Spleen (tissue), 11 donors: ENCODE measurements around the gene NECTIN1. TPM values are rescaled to one million over a fixed set of nuclear protein-coding genes. Genes with fewer than 3 reads are reported as not detected.

ENCODE experiments used
- DNase-seq: peaks from one replicate; pipeline ENCODE4 v3.0.0-alpha.2; 2020
- H3K27ac ChIP-seq, 8 donors: fragments of 200-600 bp; sonication (generic) in 7 of 8; 1 replicate in 4 of 8; 2 replicates in 4 of 8; pipeline versions ENCODE4 v1.5.0 to v1.8.0; 2016 to 2021; ENCODE audit warnings: inconsistent platforms in 4 of 8, mild to moderate bottlenecking in 4 of 8, moderate library complexity in 1 of 8
- H3K27me3 ChIP-seq, 7 donors: fragments of 200-600 bp; sonication (generic) in 6 of 7; replicated peaks in 1 of 7; 1 replicate in 4 of 7; 2 replicates in 3 of 7; pipeline versions ENCODE4 v1.5.0 to v1.8.0; 2016 to 2021; ENCODE audit warnings: inconsistent platforms in 3 of 7, mild to moderate bottlenecking in 1 of 7
- H3K36me3 ChIP-seq, 6 donors: fragments of 200-600 bp; sonication (generic) in 5 of 6; 1 replicate in 4 of 6; 2 replicates in 2 of 6; pipeline versions ENCODE4 v1.5.0 to v1.8.0; 2016 to 2021; ENCODE audit warnings: inconsistent platforms in 2 of 6
- H3K4me1 ChIP-seq, 6 donors: fragments of 200-600 bp; sonication (generic) in 5 of 6; 1 replicate in 3 of 6; 2 replicates in 3 of 6; pipeline versions ENCODE4 v1.5.0 to v1.8.0; 2016 to 2021; ENCODE audit warnings: inconsistent platforms in 3 of 6
- H3K4me3 ChIP-seq, 8 donors: fragments of 200-600 bp; sonication (generic) in 7 of 8; 1 replicate in 4 of 8; 2 replicates in 4 of 8; pipeline versions ENCODE4 v1.5.0 to v1.8.0; 2016 to 2021; ENCODE audit warnings: inconsistent platforms in 4 of 8, mild to moderate bottlenecking in 4 of 8, moderate library complexity in 2 of 8
- H3K9me3 ChIP-seq, 8 donors: fragments of 200-600 bp; sonication (generic) in 7 of 8; 1 replicate in 4 of 8; 2 replicates in 4 of 8; pipeline versions ENCODE4 v1.5.0 to v1.8.0; 2016 to 2021; ENCODE audit warnings: inconsistent platforms in 4 of 8
- CTCF ChIP-seq, 11 experiments: fragments of 200-600 bp in 7 of 11; fragments of 450-650 bp in 4 of 11; sonication (generic) in 4 of 11; IDR thresholded peaks in 8 of 11; conservative IDR thresholded peaks in 3 of 11; 1 replicate in 7 of 11; 2 replicates in 4 of 11; pipeline versions ENCODE4 v1.4.0 to v1.8.0; 2016 to 2021; ENCODE audit warnings: antibody characterized with exemption in 11 of 11, inconsistent platforms in 4 of 11, mild to moderate bottlenecking in 1 of 11
- POLR2A ChIP-seq, 3 donors: fragments of 450-650 bp; IDR thresholded peaks; one replicate each; pipeline ENCODE4 v1.5.1; 2017; ENCODE audit warnings: antibody characterized with exemption in 3 of 3, mild to moderate bottlenecking in 1 of 3
- POLR2AphosphoS5 ChIP-seq, 3 donors: sonication (generic); formaldehyde crosslinking; IDR thresholded peaks; one replicate each; pipeline ENCODE4 v1.5.1; 2017; ENCODE audit warnings: antibody characterized with exemption in 3 of 3
- WGBS, 5 donors: extraction: QIAGEN DNeasy Blood & Tissue Kit in 3 of 5; methylation state at CpG; one replicate each; pipeline versions ENCODE4 v1.1.5 to v1.1.7; 2013 to 2018; 5-methylcytosine and 5-hydroxymethylcytosine counted together
- intact Hi-C: fragments of 100-400 bp; cut with DNase I; formaldehyde crosslinking; loops from one replicate; pipeline ENCODE4 v1.15.0; 2023; ENCODE audit warnings: low total_unique reads
- polyA plus RNA-seq, 3 donors: library from polyadenylated mRNA; stranded (reverse); fragments of 200-250 nt; gene quantifications; one replicate each; pipeline ENCODE4 v1.2.1, GENCODE V29; 2013
- total RNA-seq, 7 donors: library from RNA; depleted of rRNA in 3 of 7; stranded (reverse); fragments of >200 nt in 3 of 7; fragmentation: NEBNext Ultra II Directional in 4 of 7; extraction: Animal tissue kit (Norgen Biotek cat#: 25700) in 4 of 7; gene quantifications; one replicate each; pipeline versions ENCODE4 v1.1.0 to v1.2.1, GENCODE V29; 2016 to 2021
- donor health status: healthy with polysubstance abuse.
- donor health status: DM: no; HTN: no; CAD: no; lungs with moderate emphysema.
- donor health status: DM: no; HTN: no; CAD: no.
- donor health status: Bipolar disorder and iron deficiency.
- donor health status: healthy.
- donor health status: DM: no; HTN: no; CAD: no.
- donor health status: DM: yes; HTN: yes; CAD: no.

NECTIN1 gene
- total and polyA plus RNA-seq, 10 donors = 0.67 to 16.2 (median 5.8) TPM

DNA sequence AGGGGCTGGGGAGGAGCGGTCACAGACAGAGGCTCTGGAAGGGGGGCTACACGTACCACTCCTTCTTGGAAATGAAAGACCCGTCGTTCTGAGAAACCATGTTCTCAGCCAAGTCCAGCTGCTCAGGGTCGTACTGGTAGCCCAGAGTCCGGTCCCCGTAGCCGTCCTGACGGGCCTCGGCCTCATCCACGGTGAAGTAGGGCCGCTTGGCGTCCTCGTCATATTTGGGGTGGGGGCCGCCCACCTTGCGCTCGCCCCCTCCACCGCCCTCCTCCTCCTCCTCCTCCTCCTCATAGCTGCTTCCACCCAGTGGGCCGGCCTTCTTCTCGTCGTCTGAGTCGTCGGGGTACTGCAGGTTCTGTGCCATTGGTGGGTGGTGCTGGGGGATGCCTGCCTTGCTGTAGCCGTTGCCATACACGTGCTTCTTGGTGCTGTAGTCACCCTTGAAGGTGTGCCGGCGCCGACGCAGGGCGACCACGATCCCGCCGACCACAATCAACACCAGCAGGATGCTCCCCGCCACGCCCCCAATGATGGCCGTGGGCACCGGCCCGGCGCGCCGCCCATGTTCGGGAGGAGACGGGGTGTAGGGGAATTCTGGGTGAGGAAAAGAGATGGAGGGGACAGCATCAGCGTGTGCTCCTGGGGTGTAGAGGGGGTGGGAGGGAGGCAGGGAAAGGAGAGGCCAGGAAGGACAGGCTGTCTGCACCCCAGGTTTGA is 64.1 kb downstream of the NECTIN1 start:
- peaks cover 0 to 10% (median 0%) of the 10 kb centered on the region in 6 donors for H3K4me1 ChIP-seq
- no peak for TF ChIP-seq CTCF (IDR thresholded peaks at IDR 0.05 in 8 of 11, conservative IDR thresholded peaks at IDR 0.05 in 3 of 11)
- no peak for TF ChIP-seq POLR2AphosphoS5 (IDR thresholded peaks at IDR 0.05)
- no peak for TF ChIP-seq POLR2A (IDR thresholded peaks at IDR 0.05)
- no peak overlapping the region for H3K4me3 ChIP-seq
- peaks cover 0 to 48% (median 0%) of the 10 kb centered on the region in 6 donors for H3K36me3 ChIP-seq
- WGBS, 5 donors = 91 to 95% (median 92%) methylated on average over 42 to 44 of the region's 44 CpGs
- no peaks in the 10 kb centered on the region for H3K9me3 ChIP-seq
- H3K27me3 ChIP-seq = peaks cover 0 to 9% (median 0%) of the 10 kb centered on the region in 7 donors
- DNase-seq = no peak
- intact Hi-C loops = loop anchor here (5.0 kb wide), 1 partner anchor 442 kb away; no protein-coding TSS in a partner anchor
- H3K27ac ChIP-seq = no peak overlapping the region

GRCh38 chr11:119664063-119664572 is 64.9 kb downstream of the NECTIN1 start:
- H3K27ac ChIP-seq = no peak overlapping the region
- TF ChIP-seq POLR2AphosphoS5 (IDR thresholded peaks at IDR 0.05) = no peak
- no peak for TF ChIP-seq POLR2A (IDR thresholded peaks at IDR 0.05)
- TF ChIP-seq CTCF (IDR thresholded peaks at IDR 0.05 in 8 of 11, conservative IDR thresholded peaks at IDR 0.05 in 3 of 11) = no peak
- H3K9me3 ChIP-seq = no peaks in the 10 kb centered on the region
- 84 to 93% (median 87%) methylated on average over 9 of the region's 9 CpGs for WGBS, 5 donors
- H3K36me3 ChIP-seq = peaks cover 0 to 48% (median 0%) of the 10 kb centered on the region in 6 donors
- no peak for DNase-seq
- H3K27me3 ChIP-seq = peaks cover 0 to 9% (median 0%) of the 10 kb centered on the region in 7 donors
- H3K4me3 ChIP-seq = no peak overlapping the region
- intact Hi-C loops = no loop called here
- peaks cover 0 to 10% (median 0%) of the 10 kb centered on the region in 6 donors for H3K4me1 ChIP-seq

DNA sequence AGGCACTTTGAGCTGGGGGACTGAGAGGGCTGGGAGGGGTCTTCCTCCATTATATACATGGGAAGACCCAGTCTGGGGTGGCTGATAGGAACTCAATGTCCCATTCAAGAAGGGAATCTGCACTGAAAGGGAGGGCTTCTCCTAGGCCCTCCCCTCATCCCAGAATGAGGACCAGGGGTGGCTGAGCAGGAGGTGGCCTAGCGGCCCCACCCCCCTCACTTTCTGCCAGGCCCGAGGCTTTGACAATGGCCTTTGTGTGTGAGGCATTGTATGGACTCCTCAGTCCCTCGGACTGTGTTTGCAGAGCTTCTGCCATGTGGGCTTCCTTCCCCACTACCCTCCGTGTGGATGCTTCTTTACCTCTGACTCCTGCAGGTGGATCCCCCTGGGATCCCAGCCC is 65.7 kb downstream of the NECTIN1 start:
- Histone ChIP-seq H3K27me3 (peaks cover 0 to 9% (median 0%) of the 10 kb centered on the region in 7 donors), H3K4me3 (no peak overlapping the region), H3K9me3 (no peaks in the 10 kb centered on the region), H3K27ac (no peak overlapping the region), H3K36me3 (peaks cover 0 to 48% (median 0%) of the 10 kb centered on the region in 6 donors), H3K4me1 (peaks cover 0 to 10% (median 0%) of the 10 kb centered on the region in 6 donors)
- TF ChIP-seq POLR2A (IDR thresholded peaks at IDR 0.05) (no peak), CTCF (IDR thresholded peaks at IDR 0.05 in 8 of 11, conservative IDR thresholded peaks at IDR 0.05 in 3 of 11) (no peak), POLR2AphosphoS5 (IDR thresholded peaks at IDR 0.05) (no peak)
- no peak for DNase-seq
- 79 to 93% (median 85%) methylated on average over 2 to 4 of the region's 4 CpGs for WGBS, 5 donors
- intact Hi-C loops = no loop called here

DNA sequence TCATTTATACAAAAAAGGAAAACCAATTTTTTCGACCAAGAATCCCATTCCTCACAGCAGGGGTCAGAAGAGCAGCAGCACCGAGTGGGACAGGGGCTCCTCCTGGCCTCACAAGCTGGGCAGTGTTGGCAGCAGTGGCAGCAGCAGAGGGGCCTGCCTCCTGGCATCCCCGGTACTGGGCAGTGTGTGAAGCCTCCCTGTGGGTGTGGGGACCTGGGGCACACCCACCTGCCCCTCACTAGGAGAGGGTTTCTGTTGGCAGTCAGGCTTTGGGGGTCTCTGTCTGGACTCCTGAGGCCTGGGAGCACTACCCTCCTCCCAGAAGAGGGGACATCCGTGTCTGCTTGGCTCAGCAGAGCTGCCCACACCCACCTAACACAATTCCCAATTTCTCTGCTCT is 67.8 kb downstream of the NECTIN1 start:
- TF ChIP-seq POLR2A (IDR thresholded peaks at IDR 0.05) (no peak), CTCF (IDR thresholded peaks at IDR 0.05 in 8 of 11, conservative IDR thresholded peaks at IDR 0.05 in 3 of 11) (no peak), POLR2AphosphoS5 (IDR thresholded peaks at IDR 0.05) (no peak)
- peaks cover 0 to 48% (median 0%) of the 10 kb centered on the region in 6 donors for H3K36me3 ChIP-seq
- intact Hi-C loops = no loop called here
- H3K4me1 ChIP-seq = peaks cover 0 to 3% (median 0%) of the 10 kb centered on the region in 6 donors
- WGBS, 5 donors = 68 to 80% (median 73%) methylated on average over 4 of the region's 4 CpGs
- no peak overlapping the region for H3K27ac ChIP-seq
- H3K9me3 ChIP-seq = no peaks in the 10 kb centered on the region
- peaks cover 0 to 5% (median 0%) of the 10 kb centered on the region in 7 donors for H3K27me3 ChIP-seq
- no peak overlapping the region for H3K4me3 ChIP-seq
- no peak for DNase-seq
